ENCODE results near the gene LRRC27. TPM values are rescaled to one million over a fixed set of nuclear protein-coding genes. Genes with fewer than 3 reads are reported as not detected.
"Not testable (repeated sequence)": the region's sequence is repeated elsewhere in the genome, so short reads cannot be mapped to it uniquely, and the experiment has no call there.

LRRC27 gene
- 3.2 TPM for total RNA-seq
- long read RNA-seq, full-length matches to known transcripts = 4 of 7 reads
- long read RNA-seq, partial matches to known transcripts = 3 of 7 reads
- long read RNA-seq, other reads (novel, unspliced or antisense) = 0 of 7 reads

GRCh38 chr10:132331601-132332432, at the start of gene LRRC27:
TSS of gene LRRC27 (plus strand) at chr10:132332193. CDS start at chr10:132333525, 1,332 bp downstream.
- DNase-seq (peak; percentile 100), ATAC-seq (peak; percentile 95)
- intact Hi-C loops (cut with micrococcal nuclease) = no loop called here

DNA sequence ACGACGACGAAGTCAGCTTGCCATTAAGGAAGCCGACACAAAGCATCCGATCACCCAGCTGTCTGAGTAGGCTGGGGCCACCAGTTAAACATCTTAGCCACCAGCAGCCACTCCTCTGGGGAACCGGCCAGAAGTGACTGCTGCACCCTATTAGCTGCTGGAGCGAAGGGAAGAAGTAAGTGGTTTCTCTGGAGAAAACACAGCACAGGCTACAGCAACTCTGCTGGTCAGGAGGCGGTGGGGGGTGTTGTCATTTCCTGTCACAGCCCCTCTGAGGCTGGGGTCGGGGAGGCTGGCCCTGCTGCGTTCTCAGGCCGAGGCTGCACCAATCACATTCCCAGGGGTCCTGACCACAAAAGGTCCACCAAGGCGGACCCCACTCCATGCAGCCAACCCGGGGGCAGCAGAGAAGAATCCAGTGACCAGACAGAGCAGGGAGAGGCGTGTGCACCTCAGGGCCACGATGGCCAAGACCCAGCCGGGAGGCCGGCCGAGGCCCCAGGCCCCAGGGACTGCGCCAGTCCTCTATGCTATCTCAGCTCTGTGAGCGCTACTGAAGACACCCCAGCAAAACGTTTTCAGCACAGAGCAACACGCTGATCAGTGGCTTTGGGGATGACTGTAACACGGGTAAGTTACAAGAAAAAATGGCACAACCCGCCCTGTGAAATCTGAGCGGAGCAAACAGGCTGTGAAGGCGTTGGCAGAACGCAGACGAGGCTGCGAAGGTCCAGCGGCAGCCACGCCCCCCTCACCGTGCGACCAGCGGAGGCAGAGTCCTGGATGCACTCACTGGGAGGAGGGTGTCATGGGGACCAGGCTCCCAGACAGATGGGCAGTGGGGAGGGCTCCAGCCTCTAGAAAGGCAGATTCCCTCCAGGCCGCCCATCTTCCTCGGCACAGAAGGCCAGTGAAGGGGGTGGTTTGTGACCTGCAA, 49.1 kb upstream of the LRRC27 start:
- peak; percentile 23 for DNase-seq
- intact Hi-C loops (cut with micrococcal nuclease) = no loop called here
- no peak for ATAC-seq

DNA sequence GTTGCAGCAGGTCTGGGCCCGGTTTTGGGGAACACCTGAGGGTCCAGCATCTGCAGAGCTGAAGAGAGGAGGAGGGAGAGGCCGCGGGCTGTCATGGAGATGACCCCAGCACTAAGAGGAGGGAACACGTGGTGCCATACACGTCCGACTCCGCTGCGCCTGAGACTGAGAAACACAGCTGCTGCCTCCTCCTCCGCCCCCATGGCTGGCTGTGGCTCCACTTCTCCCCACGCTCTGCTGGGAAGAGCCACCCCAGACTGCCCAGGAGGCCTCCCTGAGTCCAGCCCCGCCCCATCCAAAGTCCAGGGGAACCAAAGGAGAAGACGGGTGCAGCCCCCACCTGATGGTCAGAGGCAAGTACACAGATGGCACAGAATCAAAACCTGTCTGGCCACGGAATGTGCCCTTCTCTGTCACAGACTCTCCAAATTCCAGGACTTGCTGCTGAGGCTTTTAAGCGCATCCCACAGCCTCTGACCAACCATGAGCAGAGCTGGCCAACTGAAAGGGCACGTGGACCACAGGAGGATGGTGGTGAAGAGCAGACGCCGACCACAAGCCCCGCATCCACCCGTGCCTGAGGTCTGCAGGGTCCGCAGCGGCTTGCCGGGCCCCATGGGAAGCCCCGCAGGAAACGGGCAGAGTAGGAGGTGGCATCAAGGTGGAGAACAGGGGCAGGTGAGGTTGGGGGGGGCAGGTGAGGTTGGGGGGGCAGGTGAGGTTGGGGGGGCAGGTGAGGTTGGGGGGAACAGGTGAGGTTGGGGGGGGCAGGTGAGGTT, 48.2 kb upstream of the LRRC27 start:
- intact Hi-C loops (cut with micrococcal nuclease) = no loop called here
- ATAC-seq (no peak), DNase-seq (peak; percentile 18)

DNA sequence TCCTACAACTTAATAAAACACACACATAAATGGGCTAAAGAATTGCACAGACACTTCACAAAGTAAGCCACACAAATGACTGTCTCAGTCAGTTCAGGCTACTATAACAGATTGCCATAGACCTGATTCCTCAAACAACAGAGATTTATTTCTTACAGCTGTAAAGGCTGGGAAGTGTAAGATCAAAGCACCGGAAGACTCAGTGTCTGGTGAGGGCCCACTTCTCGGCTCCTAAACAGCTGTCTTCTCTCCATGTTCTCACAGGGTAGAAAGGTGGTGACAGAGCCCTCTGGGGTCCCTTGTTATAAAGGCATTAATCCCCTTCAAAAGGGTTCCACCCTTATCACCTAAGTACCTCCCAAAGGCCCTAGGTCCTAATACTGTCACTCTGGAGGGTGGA, 42.6 kb upstream of the LRRC27 start:
- no peak for DNase-seq
- intact Hi-C loops (cut with micrococcal nuclease) = no loop called here

GRCh38 chr10:132290631-132291030, 41.4 kb upstream of the LRRC27 start:
- intact Hi-C loops (cut with micrococcal nuclease) = no loop called here
- no peak for DNase-seq
- ATAC-seq = no peak

More for the DNA sequence above, 42.6 kb upstream of the LRRC27 start:
- ATAC-seq = no peak

DNA sequence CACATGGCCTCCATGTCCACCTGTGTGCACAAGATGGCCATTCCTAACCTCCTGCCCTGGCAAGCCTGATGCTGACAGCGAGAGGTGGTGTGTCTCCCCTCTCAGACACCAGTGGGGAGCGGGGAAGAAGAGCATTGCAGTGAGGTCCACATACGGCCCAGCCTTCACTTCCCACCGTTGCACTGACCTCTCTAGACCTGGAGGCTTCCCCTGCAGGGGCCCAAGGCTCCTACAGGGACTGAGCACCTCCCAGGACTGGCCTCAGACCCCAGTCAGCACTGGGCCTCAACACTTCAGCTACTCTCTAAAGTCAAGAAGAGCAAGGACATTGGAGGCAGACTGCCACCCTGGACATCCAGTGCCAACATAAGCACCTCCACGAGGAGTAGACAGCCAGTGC, 40.2 kb upstream of the LRRC27 start:
- ATAC-seq (no peak), DNase-seq (no peak)
- intact Hi-C loops (cut with micrococcal nuclease) = no loop called here

DNA sequence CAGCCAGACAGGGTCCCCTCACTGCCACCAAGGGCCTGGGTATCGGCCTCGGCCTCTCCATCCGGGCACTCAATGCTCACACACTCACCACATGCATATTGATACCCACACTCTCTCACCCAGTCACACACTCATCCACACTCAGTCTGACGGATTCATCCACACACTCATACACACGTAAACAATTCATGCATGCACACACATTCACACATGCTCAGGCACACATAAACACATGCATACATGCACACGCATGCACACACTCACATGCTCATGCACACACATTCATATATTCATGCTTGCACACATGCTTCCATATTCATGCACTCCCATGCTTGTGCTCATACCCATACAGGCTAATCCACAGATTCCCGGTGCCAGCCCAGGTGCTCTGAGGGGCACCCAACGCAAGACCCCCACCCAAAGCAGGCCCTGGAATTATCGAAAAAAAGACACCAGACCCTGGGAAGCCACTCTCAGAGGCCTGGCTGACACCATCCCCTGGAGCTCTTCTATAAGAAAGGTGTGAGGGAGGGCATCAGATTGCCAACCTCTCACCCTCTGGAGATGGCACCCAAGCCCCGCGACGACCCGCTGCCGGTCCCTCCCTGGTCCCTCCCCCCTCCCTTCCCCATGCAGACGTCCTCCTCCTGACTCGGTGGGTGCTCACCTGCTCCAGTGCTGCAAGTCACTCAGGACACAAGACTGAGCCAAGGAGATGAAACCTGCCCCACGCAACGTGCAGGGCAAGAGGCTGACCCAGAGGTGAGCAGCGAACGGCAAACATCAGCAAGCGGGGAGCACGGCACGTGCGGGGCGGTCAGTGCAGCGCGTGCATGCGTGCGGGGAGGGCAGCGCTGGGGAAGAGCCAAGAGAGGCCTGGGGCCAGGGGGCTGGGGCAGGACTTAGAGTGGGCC, 39.4 kb upstream of the LRRC27 start:
- DNase-seq (peak; percentile 6), ATAC-seq (no peak)
- intact Hi-C loops (cut with micrococcal nuclease) = no loop called here

DNA sequence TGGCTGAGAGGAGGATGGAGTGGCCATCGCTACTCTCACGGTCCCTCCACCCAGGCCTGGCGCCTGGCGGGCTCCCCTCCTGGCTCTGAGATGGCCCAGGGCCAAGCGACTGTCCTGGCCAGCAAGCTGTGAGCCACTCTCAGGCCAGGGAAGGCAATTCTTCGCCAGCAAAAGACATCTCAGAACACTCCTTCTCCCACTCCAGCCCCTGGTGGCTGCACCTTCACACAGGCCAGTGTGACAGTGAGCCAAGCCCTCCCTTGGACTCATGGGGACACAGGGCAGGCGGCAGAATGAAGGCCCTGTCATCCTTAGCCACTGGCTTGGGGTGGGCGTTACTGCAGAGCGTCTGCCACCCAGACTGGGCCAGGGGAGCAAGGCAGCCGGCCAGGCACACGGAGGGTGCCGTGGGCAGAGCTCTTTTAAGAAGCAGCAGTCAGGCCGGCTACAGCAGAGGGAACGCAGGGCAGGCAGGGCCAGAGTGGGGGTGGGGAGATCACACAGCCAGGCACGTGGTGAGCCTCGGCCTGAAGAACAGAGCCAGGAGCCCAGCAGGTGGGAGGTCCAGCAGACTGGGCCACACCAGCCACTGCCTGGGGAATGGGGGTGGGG, 38.7 kb upstream of the LRRC27 start:
- DNase-seq = no peak
- ATAC-seq = peak; percentile 77
- intact Hi-C loops (cut with micrococcal nuclease) = no loop called here

GRCh38 chr10:132293813-132294520, 38.0 kb upstream of the LRRC27 start:
- ATAC-seq (no peak), DNase-seq (no peak)
- intact Hi-C loops (cut with micrococcal nuclease) = no loop called here

GRCh38 chr10:132294561-132295318, 37.3 kb upstream of the LRRC27 start:
- intact Hi-C loops (cut with micrococcal nuclease) = no loop called here
- DNase-seq (no peak), ATAC-seq (no peak)

DNA sequence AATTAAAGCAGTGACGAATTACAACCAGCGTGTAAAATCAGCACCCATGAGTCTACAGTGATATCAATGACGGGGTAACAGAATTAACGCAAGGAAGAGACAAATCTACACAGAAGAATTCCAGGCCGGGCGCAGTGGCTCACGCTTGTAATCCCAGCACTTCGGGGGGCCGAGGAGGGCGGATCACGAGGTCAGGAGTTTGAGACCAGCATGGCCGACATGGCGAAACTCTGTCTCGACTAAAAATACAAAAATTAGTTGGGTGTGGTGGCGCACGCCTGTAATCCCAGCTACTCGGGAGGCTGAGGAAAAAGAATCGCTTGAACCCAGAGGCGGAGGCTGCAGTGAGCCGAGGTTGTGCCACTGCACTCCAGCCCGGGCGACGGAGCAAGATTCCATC, 36.5 kb upstream of the LRRC27 start:
- DNase-seq; ATAC-seq; intact Hi-C loops (cut with micrococcal nuclease): not testable (repeated sequence)

- DNase-seq (no peak), ATAC-seq (no peak)
- intact Hi-C loops (cut with micrococcal nuclease) = no loop called here
Measured at GRCh38 chr10:132296666-132297443, 35.1 kb upstream of the LRRC27 start.

GRCh38 chr10:132297526-132297925, 34.5 kb upstream of the LRRC27 start:
- DNase-seq (no peak), ATAC-seq (no peak)
- intact Hi-C loops (cut with micrococcal nuclease) = no loop called here

DNA sequence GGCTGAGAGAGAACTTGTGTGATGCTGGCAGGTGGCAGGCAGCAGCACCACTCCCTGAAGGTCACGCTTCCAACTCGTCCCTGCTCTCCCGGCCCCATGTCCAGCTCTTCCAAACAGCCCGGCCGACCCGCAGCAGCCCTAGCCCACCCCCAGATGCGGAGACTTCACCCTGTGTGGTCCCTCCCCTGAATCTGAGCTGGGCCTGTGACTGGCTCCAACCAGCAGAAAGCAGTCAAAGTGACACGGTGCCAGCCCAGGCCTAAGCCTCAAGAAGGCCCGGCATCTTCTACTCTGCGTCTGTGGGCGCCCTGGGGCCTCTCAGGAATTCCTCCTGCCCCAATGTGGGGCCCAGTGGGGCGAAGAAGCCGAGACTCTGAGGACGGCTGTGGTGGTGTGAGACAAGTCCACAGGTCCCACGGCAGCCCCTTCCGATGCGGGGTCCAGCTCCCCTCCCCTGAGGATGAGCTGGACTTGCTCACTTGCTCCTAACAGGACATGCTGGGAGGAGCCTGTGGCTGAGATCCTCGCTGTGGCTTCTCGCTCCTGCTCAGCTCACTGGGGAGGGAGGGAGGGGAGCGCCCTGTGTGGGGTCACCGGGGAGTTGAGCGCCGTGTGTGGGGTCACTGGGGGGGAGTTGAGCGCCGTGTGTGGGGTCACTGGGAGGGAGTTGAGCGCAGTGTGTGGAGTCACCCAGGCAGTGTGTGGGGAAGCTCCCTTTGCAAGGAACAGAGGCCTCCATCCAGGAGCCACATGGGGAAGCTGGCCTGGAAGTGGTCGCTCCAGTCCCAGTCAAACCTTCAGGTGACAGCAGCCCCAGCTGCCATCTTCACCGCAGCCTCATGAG, 33.7 kb upstream of the LRRC27 start:
- ATAC-seq = no peak
- intact Hi-C loops (cut with micrococcal nuclease) = no loop called here
- no peak for DNase-seq
